SIG-M5 treated with dmso at 0.1 percent for 504 hours (cell line): Measurements from ENCODE around the gene TIMM8B.
"Not testable (repeated sequence)": the region's sequence is repeated elsewhere in the genome, so short reads cannot be mapped to it uniquely, and the experiment has no call there.

ENCODE experiments used
- DNase-seq: peaks from one replicate; lab custom pipeline; 2025; ENCODE audit not compliant: unreplicated experiment; lab: John Stamatoyannopoulos, UW

The TIMM8B gene

DNA sequence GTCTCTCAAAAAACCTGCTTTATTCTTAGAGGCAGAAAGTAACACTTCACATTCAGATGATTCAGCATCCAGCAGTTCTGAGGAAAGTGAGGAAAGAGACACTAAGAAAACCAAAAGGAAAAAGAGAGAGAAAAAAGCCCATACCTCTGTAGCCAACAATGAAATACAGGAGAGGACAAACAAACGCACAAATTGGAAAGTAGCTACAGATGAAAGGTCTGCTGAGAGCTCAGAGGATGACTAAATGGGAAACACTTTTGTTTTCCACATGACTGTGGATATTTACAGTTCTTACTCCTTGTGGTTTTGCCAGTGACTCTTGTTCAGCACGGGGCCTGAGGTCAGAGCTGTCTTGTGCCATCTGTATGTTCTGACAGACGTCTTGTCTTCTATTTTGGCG is 3.8 kb downstream of the TIMM8B start:
- DNase-seq = peak; percentile 13

GRCh38 chr11:112073941-112074811 is 12.4 kb downstream of the TIMM8B start, which contains the start of the genes NKAPD1 and PIH1D2:
Gene NKAPD1 (plus strand): TSS chr11:112074299. CDS start chr11:112075575, 1,276 bp downstream.
Gene PIH1D2 (minus strand): TSS chr11:112074017. CDS start chr11:112073174, 843 bp downstream.
- peak; percentile 97 for DNase-seq

DNA sequence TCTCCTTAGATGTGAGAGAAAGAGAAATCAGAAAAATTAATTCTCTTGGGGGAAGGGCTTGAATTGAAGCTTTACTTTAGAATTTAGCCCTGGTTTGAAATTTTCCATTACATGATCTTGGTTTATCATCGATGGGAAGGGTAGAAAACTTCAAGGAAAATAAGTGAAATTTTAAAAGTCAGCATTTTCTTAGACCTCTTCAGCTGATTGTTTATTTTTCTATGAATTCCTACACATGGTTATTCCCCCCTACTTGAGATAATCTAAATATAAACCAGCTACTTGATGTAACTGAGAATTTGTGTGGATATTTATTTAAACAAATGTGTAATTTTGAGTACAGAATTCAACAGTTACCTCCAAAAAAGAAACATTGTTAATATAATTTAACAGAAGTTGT is 23.6 kb downstream of the TIMM8B start:
- no peak for DNase-seq

- no peak for DNase-seq
Observed at GRCh38 chr11:112058103-112058502, 28.5 kb downstream of the TIMM8B start.

- no peak for DNase-seq
Observed at GRCh38 chr11:112057170-112057569, 29.4 kb downstream of the TIMM8B start.

- no peak for DNase-seq
Observed at GRCh38 chr11:112051768-112052167, 34.8 kb downstream of the TIMM8B start.

DNA sequence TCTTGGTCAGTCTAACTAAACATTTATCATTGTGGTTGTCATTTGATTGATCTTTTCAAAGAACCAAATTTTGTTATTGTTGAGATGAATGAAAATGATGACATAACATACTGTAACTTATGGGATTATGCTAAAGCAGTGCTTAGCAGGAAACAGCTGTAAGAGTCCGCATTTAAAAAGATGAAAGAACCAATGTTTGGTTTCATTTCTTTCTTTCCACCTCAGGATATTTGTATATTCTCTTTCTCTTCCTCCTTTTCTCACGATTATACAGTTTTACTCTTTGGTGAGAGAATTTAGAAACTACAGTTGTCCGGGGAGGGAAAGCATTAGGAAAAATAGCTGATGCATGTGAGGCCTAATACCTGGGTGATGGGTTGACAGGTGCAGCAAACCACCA is 35.8 kb downstream of the TIMM8B start:
- DNase-seq = peak; percentile 38

DNA sequence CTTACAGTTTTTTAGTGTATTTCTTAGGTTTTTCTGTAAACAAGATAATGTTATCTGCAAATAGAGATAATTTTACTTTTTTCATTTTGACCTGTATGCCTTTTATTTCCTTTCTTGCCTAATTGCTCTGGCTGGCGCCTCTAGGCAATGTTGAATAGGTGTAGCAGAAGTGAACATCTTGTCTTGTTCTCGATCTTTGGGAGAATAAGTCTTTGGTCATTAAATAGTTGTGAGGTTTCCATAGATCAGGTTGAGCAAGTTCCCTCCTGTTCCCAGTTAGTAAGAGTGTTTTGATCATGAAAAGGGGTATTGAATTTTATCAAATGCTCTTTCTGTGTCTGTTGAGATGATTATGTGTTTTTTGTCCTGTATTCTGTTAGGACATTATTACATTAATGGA is 36.8 kb downstream of the TIMM8B start:
- no peak for DNase-seq

DNA sequence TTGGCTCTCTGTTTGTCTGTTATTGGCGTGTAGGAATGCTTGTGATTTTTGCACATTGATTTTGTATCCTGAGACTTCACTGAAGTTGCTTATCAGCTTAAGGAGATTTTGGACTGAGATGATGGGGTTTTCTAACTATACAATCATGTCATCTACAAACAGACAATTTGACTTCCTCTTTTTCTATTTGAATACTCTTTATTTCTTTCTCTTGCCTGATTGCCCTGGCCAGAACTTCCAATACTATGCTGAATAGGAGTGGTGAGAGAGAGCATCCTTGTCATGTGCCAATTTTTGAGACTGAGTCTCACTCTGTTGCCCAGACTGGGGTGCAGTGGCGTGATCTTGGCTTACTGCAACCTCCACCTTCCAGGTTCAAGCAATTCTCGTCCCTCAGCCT is 38.3 kb downstream of the TIMM8B start:
- DNase-seq = not testable (repeated sequence)

- not testable (repeated sequence) for DNase-seq
Observed at GRCh38 chr11:112046647-112047046, 39.9 kb downstream of the TIMM8B start.

- no peak for DNase-seq
Observed at GRCh38 chr11:112044961-112045360, 41.6 kb downstream of the TIMM8B start.

DNA sequence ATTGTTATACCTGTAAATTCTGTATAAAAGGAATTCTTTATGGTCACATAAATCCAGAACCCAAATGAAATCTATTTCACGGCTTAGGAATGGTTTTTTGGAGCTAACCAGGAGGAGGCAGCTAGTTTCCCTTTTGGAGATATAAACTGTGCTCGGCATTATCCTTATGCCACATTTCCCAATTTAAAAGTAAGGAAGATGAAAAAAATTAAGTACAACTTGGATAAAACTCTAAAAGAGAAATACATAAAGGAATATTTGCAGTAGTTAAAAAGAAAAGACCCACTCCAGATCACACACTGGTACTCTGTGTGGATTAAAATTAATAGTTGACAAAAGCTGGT is 43.6 kb downstream of the TIMM8B start:
- DNase-seq = no peak

DNA sequence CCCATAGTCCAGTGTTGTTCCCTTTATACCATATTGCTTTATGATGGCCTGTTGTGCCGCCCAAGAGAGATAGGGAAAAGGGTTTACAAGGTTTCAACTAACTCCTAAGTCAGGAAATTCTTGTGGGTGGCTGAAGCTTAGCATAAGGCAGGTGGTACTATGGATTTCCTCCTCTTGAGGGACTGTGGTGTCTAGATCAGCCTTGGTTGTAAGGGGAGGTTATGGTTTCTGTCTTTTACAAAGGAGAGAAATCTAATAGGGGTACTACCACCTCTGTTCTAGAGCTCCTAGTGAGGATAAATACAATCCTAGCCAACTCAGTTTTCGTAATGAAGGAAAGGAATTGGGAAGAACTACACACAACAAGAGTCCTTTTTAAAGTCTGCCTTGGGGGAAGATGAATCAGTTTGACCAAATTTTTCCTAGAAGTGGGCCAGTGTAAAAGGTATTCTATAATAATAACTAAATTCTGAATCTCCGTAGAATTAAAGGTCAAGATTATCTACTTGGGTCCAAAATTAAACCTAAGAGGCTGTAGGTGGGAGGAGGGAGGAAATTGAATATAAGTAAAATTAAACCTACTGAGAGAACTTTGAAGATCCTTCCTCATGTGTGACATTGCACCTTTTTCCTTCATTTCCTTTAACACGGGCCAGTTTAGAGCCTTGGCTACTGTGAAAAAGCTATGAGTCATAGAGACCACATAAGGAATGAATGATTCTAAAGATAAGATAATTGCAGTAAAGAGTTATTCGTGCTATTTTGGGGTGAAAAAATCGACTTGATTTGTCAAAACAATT is 44.2 kb downstream of the TIMM8B start:
- DNase-seq = no peak

GRCh38 chr11:112037527-112037926 is 49.0 kb downstream of the TIMM8B start:
- DNase-seq = no peak
